Stimulated activated CD4-positive, alpha-beta T cell treated with anti-CD3 and anti-CD28 coated beads, Interleukin-12 subunit alpha, Interleukin-12 subunit beta, amount 100 ng/mL, for 24 hours (primary cell): Measurements from ENCODE around the gene BLOC1S2.
"Not testable (repeated sequence)": the region's sequence is repeated elsewhere in the genome, so short reads cannot be mapped to it uniquely, and the experiment has no call there.

Experiments used
- DNase-seq, 2 experiments: peaks; one replicate each; pipeline ENCODE4 v3.0.0-alpha.2; 2020; ENCODE audit warnings: low read depth in 2 of 2

BLOC1S2 gene

DNA sequence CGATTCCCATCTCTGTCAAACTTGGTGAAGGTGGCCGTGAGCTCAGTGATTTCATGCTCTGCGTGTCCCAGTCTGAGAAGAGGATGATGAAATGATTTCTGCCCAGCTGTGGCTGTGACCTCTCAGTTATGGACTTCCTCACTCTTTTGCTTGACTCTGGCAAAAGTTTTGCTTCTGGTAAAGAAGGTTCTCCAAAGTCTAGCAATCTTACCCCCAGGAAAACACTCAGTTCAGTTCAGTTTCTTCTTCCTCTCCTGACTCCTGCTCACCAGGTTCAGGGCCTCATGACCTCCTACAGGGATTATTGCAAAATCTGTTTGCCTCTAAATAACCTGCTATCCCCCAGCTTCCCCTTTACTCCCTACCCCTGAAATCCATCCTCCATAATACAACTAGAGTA, 4.9 kb upstream of the BLOC1S2 start:
- DNase-seq: no peak

DNA sequence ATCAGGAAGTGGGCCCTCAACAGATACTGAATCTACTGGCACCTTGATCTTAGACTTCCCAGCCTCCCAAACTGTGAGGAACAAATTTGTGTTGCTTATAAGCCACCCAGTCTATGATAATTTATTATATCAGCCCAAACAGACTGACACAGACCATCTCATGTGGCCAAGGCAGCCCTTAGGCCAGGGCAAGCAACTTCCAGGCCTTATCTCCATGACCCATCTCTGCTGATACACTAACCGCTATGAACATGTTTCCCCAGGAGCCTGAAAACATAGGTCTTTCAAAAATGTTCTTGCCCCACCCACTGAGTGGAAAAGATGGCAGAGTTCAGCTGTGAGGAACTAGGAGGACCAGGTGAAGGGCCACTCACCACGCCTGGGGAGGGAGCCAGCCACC, 3.2 kb upstream of the BLOC1S2 start:
- no peak for DNase-seq

DNA sequence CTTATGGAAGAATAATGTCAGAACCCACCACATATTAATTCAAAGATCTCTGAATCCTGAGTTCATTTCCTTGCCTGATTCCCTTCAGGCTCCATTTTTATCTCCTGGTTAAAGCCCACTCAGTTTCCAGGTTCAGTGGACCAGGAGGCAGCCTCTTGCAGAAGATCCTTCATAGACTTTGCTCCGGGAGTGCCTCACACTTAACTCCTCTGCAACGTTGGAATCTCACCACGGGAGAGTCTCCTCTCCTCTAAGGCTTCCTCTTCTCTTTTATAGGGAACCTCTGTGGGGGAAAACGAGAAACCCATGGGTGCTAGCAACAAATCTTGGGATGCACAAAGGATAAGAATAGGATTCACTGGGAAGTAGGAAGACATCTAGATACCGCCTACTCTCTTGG, 1.7 kb upstream of the BLOC1S2 start:
- DNase-seq: no peak

DNA sequence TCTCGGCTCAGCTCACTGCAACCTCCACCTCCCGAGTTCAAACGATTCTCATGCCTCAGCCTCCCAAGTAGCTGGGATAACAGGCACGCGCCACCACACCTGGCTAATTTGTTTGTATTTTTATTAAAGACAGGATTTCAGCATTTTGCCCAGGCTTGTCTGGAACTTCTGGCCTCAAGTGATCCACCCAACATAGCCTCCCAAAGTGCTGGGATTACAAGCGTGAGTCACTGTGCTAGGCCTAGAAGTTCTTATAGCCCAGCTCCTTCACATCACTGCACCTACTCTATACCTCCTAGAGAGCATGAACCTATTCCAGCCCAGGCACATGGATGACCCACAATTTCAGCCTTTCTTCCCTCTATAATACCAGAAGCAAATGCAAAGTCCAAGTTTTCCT, 1.3 kb upstream of the BLOC1S2 start:
- no peak for DNase-seq

DNA sequence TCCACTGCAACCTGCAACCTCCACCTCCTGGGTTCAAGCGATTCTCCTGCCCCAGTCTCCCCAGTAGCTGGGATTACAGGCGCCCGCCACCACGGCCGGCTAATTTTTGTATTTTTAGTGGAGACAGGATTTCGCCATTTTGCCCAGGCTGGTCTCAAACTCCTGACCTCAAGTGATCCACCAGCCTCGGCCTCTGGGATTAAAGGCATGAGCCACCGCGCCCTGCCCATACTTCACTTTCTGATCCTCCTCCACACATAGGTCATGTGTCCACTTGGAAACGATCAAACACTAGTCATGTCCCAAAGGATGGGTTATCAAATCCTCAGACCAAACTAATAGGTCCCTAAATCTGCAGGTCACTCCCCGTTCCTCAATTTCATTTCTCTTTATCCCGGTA, 1.2 kb downstream of the BLOC1S2 start:
- not testable (repeated sequence) for DNase-seq

DNA sequence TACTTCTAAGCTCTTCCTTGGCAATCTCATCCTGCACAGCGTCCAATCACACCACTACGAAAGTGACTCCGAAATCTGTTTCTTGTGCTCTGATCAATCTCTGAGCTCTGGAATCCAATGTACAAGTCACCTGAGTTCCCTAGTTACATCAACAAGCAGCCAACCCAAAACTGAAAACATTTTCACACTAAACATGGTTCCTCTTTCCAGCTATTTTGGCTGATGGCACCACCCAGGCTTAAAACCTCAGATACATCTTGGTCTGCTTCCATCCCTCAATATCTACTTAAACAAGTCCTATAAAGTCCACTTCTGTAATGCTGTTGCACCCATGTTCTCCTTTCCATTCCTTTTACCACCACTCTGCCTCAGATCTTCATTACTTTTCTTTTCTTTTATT, 3.6 kb downstream of the BLOC1S2 start:
- no peak for DNase-seq

DNA sequence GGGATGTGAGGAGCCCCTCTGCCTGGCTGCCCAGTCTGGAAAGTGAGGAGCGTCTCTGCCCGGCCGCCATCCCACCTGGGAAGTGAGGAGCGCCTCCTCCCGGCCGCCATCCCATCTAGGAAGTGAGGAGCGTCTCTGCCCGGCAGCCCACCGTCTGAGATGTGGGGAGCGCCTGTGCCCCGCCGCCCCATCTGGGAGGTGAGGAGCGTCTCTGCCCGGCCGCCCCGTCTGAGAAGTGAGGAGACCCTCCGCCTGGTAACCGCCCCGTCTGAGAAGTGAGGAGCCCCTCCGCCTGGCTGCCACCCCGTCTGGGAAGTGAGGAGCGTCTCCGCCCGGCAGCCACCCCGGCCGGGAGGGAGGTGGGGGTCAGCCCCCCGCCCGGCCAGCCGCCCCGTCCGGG, 9.5 kb downstream of the BLOC1S2 start:
- not testable (repeated sequence) for DNase-seq

DNA sequence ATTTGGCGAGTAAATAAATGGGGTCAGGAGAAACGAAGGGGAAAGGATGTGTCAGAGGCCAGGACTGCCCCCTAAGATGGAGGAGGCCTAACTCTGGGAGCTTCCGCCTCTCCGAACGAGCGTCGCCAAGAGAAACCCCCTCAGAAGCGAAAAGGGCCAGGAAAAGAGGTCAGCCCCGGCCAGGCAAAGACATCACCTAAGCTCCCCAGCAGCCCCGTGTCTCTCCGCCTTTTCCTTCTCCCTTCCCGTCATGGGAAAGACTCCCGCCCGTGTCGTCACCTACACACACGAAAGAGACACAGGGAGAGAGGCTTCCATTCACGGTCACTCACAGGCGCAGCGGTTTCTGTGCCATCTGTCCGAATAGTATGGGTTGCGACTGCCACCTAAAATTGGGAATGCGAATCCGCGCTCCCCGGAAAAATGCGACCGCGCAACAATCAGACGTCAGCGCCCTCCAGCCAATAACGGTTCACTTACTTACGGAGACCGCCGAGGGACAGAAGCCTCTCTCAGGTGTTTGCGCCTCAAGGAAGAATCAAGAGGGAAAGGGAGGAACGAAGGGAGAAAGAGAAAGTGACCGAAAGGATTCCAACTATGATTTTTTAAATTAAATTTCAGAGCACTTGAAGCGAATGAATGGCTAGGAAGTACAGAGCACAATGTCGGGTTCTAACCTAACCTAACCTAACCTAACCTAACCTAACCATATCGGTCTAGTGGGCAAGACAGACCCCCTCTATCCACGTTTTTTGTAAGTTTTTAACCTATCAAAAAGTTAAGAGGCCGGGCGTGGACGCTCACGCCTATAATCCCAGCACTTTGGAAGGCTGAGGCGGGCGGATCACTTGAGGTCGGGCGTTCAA, 19.0 kb downstream of the BLOC1S2 start, which contains the start of gene CWF19L1:
Gene CWF19L1 (minus strand): TSS at position 400 of the 866 bp plus-strand sequence. CDS start 45 bp downstream, at position 355.
- DNase-seq: peak; percentile 68 to 70

DNA sequence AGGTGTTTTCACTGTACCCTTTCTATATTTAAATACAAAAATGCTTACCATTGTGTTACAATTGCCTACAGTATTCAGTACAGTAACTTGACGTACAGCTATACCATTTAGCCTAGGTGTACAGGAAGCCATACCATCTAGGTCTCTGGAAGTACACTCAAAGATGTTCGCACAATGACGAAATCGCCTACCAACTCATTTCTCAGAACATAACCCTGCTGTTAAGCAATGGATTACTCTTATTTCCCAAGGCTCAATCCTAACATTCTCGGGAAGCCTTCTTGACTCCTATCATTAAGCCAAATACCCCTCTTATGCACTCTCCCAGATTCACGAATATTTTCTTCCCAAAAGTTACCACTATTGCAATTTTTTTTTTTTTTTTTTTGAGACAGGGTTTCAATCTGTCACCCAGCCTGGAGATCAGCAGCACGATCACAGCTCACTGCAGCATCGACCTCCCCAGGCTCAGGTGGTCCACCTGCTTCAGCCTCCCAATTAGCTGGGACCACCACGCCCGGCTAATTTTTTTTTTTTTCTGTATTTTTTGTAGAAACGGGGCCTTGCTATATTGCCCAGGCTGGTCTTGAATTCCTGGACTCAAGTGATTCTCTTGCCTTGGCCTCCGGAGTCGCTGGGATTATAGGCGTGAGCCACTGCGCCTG, 20.5 kb downstream of the BLOC1S2 start:
- no peak for DNase-seq

DNA sequence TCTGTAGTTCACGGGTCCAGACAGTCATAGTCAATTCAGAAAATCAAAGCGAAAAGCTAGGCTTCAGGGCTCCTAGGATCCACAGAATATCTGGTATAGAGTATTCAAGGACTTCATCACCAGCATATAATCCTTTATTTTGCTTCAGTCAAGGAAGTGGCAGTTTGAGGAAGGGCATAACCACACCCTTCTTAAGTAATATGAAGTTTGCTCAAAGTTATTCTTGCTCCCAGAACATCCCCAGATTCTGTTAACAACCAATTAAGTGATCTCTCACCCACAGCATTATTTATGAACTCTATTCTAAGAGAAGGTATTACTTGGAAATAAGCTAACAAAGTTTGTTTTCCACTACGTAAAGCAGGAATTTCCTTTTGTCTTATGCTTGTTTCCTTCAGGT, 32.3 kb downstream of the BLOC1S2 start:
- no peak for DNase-seq

DNA sequence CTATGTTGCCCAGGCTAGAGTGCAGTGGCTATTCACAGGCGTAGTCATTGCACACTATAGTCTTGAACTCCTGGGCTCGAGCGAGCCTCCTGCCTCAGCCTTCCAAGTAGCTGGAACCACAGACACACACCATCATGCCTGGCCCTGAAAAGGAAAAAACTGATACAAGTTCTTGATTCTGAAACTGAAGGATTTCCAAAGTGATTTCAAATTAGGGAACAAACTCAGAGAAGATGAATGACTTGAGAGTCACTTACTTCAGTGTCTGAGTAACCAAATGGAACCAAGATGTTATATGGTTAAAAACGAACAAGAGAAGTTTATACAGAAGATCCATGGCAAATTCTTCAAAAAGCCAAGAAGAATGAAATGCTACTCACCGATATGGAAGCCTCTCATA, 33.4 kb downstream of the BLOC1S2 start:
- no peak for DNase-seq

DNA sequence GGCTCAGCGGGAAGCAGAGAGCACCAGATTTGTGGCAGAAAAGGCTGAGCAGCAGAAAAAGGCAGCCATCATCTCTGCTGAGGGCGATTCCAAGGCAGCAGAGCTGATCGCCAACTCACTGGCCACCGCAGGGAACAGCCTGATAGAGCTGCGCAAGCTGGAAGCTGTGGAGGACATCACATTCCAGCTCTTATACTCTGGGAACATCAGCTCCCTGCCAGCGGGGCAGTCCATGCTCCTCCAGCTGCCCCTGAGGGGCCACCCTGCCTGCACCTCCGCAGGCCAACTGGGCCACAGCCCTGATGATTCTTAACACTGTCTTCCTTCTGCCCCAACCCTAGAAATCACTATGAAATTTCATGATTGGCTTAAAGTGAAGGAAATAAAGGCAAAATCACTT, 37.7 kb downstream of the BLOC1S2 start:
- DNase-seq: no peak

DNA sequence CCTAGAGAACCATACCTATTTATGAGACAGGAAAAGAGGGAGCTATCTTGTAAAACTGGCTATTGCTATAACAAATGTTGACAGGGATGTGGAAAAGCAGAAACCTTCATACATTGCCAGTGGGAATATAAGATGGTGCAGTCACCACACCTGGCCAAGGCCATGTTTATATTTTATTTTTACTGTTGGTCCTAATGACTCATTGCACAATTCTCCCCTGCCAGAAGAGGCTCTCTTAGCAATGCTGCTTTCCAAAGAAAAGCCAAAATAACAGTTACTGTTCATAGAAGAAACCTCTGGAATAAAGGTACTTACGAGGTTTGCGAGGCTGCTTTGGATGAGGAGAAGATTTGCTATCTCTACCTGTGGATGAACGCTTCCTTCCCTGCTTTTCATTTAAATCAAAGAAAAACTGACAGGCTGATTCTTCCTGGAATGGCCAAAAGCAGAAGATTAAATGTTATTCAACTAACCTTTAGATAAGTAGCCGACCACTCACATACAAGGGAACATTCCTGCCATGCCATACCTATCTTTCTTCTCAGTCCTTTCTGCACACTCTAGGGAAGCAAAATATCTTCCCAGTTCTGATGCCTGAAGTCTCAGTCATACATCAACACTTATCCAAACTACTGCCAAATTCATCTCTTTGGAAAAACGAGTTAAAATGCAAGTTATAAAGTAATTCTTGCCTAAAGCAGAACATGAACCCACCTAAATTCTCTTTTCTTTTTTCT, 40.8 kb downstream of the BLOC1S2 start:
- DNase-seq: no peak

DNA sequence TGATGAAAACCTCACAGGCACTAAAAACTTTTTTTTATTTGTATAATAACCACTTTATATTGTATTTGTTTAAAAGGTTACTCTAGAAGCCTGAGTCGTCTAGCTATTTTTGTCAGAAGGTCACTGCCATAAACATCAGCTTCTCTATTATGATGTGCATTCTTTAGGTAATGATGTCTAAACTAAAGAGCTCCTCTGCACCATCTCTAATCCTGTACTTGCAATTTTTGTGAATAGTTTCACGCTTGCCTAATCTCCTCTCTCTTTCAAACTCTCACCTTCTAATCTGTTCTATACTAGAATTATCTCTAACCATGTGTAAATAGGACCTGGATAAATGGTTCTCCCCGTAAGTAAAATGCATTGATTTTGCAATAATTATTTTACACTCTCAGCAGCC, 46.6 kb downstream of the BLOC1S2 start:
- DNase-seq: no peak

DNA sequence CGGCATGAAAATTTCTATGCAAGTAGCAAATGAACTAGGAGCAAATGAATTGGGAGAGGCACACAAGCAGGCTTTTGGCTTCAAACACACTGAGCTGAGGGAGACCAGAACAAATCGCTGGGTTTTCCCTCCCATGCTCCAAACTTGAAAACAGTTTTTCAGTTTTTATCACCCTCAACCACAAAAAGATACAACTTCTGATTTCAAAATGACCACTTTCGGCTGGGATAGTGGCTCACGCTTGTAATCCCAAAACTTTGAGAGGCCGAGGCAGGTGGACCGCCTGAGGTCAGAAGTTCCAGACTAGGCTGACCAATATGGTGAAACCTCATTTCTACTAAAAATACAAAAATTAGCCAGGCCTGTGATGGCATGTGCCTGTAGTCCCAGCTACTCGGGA, 48.1 kb downstream of the BLOC1S2 start:
- no peak for DNase-seq

DNA sequence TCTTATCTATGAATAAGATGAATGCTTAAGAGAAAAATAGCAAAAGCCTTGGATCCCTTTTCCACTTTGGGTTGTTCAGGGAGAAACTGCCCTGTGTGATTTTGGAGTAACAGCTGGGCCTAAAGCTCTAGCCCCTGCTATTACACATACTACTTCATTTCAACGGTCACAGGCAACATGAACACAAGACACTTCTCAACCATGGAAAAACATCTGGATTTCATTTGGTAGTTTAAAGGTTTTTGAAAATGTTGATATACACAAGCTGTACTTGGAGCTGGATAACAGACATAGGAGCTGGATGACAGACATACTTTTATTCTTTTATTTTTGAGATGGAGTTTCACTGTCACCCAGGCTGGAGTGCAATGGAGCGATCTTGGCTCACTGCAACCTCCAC, 54.4 kb downstream of the BLOC1S2 start:
- DNase-seq: no peak

DNA sequence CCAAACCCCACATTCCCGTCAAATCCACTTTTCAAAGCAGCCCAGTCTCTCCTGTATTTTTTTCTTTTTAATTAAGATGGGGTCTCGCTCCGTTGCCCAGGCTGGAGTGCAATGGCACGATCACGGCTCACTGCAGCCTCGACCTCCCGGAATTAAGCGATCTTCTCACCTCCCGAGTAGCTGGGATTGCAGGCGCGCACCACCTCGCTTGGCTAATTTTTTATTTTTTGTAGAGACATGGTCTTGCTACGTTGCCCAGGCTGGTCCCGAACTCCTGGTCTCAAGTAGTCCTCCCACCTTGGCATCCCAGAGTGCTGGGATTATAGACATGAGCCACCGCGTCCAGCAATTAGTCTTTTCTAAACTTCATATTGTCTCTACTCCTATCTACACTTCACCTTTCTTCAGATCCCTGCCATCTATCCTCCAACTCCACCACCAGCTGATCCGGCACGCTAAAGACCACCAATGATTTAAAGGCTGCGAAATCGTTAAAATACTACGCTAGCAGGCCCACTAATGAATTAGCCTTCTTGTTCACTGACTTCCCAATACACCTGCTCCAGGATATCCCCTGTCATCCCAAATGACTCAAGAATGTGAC, 56.6 kb downstream of the BLOC1S2 start:
- DNase-seq: no peak

DNA sequence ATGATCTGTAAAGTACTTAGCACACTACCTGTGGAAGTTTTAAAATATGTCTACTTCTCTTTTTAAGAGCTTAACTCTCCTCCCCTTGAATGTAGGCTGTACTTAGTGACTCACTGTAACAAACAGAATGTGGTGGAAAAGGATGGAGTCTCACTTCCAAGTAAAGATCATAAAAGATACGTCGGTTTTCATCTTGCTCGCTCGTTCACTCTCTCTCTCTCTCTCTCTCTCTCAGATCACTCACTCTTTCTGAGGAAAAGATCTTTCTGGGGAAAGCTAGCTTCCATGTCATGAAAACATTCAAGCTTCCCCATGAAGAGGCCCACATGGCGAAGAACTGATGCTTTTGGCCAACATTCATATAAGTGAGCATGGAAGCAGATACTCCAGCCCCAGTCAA, 62.6 kb downstream of the BLOC1S2 start:
- DNase-seq: no peak
